NCI-H2029 (cell line): ENCODE measurements around the gene GRAMD2A.

Experiments
- DNase-seq: peaks from one replicate; lab custom pipeline; 2025; lab: John Stamatoyannopoulos, UW

The GRAMD2A gene

DNA sequence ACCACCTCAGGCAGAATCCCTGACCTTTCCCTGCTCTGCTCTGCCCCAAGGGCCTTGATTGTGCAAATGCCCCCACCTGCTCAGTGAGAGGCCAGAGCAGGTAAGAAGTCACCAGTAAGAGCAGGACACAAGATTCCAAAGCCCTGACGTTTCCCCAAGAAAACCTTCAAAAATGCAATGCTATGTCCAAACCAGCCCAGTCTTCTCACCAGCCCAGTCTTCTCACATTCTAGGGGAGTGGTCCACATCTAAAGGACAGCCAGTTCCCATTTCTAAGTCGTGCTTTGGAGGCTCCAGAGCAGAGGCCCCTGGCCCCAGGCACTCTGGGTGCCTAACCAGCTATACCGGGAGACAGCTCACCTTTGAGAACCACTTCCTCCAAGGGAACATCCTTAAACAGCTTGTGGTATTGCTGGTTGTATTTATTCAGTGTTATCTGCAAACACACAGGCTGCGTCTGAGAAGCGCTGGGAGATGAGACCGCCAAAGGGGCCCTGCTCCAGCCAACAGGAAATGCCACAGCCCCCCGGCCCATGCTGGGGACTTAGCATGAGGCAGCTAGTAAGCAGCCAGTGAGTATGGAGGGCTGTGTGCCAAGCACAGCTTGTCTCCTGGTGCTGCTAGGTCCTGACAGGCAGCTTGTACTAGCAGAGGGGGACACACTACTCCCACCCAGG, 29.3 kb downstream of the GRAMD2A start:
- DNase-seq = peak; percentile 30

DNA sequence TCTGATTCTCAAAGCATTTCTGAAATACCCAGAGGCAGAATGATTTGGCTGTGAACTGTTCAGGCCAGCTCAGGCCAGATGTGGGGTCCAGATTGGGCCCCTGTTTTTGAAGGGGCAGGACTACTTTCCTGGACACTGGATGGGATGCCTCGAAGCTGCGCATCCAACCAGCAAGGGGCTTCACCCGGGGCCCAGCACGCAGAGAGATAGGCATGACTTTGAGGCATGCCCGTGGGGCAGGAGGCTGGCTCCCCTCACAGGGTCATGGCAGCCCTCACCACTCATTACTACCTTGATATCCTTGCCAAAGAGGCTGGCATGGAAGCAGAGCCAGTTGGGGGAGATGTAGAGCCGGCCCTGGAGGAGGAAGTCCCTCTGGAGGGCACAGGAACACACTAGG, 30.1 kb downstream of the GRAMD2A start:
- no peak for DNase-seq

DNA sequence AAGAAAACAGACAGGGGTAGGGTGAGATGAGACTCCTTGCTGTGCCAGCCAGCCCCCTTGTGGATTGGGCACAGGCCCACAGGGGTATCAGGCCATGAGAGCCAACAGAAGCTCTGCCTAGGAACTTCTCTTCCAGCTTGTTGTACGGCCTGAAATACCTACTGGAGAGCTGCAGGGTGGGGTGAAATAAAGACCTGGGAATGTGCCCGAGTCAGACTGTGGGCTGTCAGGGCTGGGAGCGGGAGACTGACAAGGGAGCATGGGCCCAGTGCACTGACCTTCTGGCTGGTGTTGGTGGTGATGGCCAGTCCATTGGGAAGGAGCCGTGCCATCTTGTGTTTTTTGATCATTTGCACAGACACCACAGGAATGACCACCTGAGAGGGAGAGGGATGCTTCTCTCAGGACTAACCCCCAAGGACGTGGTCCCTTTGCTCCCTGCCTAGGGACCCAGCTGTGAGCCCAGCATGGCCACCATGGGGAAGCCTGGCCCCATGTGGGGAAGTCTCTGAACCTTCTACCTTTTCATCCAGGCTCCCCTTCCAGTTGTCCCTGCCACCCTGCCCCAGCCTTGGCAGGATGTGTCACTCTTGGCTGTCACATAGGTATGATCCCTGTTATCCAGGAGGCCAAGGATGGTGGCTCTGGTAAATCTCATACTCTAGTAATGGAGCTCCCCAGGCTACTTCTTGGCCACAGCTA, 30.7 kb downstream of the GRAMD2A start:
- no peak for DNase-seq

DNA sequence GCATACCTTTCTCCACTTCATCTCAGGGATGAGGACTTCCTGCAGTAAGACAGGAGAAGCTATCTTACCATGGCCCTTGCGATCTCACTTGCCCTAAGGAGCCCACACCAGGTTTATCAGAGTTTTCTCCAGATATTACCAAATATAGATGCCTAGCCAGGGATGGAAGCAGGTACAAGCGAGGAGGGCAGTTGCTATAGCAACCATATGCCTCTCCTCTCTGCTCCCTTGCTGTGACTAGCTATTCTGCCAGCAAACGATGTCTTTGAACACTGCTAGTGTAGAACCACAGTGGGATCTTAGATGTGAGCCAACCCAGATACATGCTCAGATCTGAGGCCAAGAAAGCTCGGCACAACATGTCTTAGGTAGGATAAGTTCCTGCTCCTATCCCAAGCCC, 33.9 kb downstream of the GRAMD2A start:
- no peak for DNase-seq

DNA sequence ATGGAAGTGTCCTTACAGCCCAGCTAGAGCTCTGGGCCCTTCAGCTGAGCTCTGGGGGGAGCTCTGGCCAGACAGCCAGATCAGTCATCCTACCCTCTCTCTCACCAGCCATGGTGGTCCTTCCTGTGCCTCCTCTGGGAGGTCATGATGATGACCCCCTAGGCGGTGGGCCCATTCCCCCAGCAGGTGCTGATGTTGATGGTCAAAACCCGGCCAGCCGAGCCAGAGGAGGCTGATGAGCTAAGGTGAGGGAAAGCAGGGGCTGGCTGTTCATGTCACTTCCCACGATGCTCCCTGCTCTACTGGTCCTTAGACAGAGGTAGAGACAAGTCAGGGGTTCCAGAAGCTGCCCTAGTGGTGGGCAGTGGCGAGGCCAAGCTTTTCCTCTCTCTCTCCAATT, 35.0 kb downstream of the GRAMD2A start:
- no peak for DNase-seq

DNA sequence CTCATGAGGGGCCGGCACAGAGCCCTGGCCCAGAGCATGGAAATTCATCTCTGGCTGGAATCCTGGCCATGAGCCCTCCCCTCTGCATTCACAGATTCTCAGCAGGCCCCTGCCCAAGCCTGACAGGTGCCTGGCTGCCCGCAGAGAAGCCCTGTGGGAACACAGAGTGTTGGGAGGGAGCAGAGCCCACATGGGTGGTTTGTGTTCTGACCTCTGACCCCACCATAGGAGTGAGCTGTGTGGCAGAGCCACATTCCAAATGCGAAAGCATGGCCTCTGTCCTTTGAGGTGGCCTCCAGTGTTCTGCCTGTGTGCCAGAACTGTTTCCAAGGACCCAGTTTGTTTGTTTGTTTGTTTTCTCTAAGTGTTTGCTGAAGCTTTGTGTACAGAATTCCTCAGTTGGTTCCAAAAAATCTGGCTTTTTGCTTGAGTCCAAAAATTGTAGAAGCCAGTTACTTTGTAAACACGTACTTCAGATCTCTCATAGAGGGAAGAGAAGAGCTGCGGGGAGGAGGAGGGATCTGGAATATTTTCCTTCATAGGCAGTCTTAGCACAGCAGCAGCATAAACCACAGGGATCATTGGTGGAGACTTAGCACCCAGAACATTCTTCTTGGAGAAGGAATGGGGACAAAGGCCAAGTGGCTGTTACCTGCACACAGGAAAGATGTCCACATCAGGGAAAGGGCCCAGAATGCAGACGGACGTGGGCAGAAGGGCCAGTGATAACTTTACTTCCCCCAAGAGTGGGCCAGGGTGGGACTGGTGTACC, 36.0 kb downstream of the GRAMD2A start:
- no peak for DNase-seq

DNA sequence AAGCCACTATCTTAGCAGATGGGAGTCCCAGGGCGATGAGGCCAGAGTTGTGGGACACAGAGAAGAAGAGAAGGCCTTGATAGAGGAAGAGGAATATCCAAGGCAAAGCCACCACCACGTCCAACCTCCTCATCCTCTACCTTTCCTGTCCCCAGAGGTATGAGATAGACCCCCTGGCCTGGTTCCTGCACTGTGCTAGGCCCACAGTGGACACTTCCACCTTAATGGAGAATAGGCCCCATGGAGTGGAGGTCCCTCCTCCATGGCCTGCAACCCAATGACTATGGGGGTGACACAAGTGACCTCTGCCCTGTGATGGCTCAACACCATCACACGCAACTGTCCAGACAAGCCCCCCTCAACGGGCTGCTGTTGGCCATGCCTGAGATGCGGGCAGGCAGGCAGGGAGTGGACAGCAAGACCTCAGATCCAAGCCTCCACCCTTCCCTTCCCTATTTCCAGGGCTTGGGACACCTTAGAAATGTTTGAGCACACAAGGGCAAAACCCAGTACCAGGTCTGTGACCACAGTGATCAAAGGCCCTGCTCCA, 36.8 kb downstream of the GRAMD2A start:
- no peak for DNase-seq

DNA sequence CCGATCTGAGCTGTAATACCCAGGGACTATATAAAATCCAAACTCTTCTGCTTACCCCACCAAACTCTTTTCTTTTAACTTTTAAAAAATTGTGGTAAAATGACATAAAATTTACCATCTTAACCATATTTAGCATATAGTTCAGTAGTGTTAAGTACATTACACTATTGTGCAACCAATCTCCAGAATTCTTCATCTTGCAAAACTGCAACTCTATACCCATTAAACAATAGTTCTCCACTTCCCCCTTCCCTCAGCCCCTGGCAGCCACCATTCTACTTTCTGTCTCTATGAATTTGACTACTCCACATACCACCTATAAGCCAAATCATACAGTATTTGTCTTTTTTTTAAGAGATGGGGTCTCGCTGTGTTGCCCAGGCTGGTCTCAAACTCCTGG, 40.7 kb downstream of the GRAMD2A start:
- DNase-seq = no peak

DNA sequence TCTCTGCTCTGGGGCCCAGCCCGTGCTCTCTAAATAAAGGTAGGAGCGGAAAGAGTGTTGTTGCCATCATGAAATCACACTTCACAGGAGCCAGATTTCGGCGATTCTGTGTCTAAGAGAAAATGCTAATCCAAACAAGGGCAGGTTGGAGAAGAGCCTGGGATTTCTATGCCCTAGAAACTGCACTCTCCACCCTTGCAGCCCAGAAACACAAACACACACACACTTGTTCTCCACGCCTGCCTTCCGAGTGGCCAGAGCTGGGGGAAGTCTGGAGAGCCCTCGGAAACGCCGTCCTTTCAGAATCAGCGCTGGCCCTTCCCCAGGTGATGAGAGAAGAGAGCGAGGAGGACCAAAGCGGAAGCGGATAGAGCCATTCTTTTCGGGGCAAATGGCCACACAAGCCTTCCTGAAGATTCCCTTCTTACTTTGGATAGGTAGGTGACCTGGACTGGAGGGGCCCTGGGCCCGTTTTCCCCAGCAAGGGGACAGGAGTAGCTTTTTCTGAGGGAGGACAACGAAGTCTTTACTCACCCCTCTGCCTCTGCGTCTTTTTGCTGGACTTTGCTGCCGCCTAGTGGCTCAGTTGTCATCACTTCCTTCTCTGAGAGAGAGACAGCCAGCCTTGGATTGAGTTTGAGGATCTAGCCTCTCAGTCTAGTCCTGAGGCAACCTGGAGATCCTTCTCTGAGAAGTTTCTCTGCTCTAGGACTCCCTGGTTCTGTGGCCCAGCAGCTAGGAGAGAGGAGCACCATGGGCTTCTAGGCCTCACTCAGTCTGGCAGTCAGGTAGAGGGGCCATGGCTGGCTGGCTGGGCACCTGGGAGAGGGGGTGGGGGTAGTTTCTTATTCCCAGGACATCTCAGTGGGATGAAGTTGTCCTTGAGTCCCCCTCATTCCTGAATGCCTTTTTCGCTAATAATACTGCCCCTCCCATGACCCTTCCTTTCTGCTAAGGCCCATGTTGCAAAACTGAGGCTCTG, 41.7 kb downstream of the GRAMD2A start:
- DNase-seq = peak; percentile 65

DNA sequence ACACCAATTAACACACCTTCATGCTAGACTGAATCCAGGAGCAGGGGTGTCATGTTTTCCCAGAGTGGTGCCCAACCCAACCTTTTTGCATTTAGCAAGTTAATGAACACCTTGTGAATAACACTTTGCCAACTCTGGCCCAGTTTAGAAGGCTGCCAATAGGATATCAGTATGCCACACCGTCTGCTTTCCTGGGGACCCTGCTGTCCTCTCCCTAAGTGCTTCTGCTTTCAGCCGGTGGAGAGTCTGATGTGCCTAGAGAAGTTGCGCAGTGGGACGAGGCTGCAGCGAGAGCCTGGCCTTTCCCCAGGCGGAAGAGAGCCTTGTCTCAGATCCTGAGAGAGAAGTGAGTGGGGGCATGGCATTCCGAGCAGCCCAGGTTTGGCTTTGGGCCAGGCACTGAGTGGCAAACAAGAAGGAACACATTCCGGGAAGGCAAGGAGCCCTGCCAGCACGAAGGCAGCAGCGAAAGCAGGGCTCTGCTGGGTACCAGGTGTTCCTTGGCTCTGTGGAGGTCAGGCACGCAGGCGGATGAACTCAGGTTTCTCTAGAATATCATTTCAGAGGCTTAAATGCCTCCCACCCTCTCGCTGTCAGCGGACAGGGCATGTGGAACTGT, 42.5 kb downstream of the GRAMD2A start:
- DNase-seq = peak; percentile 70

DNA sequence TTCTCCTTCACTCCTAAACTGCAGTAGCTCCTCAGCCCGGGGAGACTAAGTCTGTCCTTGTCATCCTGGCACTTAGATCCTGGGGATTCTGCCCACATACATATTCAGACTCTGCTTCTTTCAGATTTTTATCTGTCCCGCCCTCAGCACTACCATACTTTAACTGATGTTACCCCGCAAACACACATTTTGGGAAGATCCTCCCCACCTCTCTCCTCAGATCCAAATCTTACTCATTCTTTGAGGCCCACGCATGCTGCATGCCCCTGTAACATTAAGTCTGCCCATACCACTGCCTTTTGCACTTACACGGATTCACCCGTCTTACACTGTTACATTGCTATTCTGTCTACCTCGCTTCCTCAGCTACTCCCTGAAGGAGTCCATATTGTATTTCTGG, 43.3 kb downstream of the GRAMD2A start:
- no peak for DNase-seq

DNA sequence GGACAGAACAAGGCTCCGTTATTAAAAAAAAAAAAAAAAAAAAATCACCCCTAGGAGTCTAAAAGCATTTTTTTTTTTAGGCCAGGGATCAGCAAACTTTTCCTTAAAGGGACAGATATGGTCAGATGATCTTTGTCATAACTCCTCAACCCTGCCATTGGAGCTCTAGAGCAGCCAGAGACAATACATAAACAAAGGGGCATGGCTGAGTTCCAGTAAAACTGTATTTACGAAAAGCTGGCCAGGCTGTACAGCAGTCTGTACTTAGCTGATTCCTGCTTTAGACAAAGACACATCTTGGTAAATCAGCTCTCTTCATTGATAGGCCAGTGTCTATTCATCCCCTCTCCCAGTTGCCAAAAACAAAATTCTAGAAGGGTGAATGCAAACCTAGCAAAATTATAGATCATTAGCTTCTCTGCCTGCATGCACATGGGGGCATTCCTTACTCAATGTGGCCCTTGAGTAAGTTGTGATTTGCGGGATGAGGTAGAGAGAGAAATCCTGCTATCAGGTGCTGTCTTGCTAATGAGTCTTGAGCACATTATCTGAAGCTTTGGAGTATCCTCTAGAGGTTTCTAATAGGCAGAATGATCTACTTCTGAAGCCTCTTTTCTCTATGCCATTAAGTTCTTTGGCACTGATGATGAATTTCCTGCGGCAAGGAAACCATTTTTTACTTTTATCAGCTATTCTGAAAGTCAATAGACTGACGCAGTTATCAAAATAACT, 44.2 kb downstream of the GRAMD2A start:
- DNase-seq = no peak

DNA sequence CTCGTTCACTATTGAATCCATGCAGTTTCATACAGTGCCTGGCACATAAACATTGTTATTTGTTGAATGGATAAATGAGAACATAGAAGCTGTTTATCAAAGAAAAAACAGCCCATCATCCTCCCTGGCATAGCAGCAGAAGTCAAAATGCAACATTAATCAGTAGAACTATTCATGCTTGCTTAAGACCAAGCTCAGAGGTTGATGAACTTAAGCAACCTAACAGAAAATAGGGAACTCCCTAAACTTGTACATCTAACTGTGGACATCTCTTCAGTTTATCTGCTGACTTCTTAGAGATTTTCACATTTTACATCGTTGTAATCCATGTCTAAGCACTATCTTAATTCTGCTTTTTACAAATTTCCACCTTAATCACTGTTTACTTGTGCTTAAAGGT, 50.2 kb downstream of the GRAMD2A start:
- no peak for DNase-seq

DNA sequence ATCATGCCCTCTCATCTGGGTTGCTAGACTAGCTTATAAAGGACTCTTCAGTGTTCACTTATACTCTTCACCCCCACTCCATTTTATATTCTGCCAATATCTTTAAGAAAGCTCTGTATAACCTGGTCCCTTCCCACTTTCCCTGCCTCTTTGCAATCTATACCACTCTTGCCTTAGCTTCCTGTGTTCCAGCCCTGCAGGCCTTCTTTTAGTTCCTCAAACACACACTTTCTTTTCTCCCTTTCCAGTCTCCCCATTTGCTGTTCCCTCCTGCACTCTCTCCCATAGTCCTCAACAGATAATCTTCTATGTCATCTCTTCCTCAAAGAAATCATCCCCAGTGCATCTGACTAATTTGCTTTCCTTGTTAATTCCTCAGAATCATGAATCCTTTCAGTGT, 50.7 kb downstream of the GRAMD2A start:
- no peak for DNase-seq

DNA sequence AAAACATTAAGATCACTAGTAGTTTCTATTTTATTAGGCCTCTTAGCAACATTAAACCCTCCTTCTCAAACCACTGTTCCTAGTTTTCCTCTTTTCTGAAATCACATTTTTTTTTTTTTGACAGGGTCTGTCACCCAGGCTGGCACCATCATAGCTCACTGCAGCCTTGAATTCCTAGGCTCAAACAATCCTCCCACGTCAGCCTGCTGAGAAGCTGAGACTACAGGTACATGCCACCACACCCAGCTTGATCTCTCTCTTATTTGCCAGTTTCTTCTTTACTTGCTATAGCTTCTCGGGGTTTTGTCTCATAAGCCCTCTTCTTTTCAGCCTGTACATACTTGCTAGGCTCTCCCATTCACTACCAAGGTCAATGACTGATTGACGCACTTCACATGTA, 51.4 kb downstream of the GRAMD2A start:
- no peak for DNase-seq

DNA sequence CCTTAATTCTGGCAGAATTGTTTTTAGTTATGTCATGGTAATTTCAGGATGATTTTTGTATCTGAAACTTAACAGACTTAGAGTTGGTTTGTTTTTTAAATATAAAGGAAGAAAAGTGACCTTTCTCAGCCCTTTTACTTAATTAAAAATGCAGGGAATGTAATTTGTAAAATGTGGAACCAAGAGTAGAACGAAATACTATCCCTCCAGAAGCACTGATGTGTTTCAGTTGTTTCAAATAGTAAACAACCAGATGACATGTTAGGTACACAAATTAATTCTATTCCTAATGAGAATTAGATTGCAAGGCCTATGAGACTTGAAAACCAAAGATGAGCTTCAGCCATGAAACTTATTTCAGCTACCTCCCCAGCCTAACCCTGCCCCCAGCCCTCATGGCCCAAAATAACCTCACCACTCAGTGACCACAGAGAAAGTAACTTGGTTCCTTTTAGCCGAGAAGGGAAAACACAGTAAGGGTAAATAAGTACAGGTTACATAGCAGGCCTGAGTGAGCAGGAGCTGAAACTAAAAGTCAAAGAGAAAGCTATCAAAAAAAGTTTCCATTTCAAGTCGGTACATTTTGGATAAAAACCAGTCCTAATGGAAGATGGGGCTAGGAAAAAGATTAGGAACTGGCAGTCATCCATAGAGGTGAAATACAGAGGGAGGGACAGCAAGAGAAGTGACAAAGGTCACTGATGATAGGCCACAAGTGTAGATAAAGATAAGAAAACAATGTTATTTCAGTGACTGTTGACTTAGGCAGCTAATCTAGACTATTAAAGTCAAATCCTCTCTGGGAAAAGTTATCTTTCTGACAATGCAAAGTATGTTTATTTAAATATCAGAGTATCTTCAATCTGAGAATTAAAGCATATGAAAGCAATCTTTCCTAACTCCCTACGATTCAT, 56.2 kb downstream of the GRAMD2A start:
- DNase-seq = no peak

DNA sequence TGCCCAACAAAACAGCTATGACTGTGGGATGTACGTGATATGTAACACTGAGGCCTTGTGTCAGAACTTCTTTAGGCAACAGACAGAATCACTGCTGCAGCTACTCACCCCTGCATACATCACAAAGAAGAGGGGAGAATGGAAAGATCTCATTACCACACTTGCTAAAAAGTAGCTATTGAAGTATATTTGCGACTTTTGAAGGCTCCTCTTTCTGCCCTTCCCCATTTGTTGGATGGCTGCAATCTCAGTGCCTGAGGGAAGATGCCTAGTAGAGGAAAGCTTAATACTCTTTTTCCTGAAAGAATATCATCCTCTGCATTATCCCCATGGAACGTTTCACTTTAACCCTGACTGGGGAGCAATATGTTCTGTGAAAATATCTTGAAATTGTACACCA, 57.5 kb downstream of the GRAMD2A start:
- DNase-seq = no peak

DNA sequence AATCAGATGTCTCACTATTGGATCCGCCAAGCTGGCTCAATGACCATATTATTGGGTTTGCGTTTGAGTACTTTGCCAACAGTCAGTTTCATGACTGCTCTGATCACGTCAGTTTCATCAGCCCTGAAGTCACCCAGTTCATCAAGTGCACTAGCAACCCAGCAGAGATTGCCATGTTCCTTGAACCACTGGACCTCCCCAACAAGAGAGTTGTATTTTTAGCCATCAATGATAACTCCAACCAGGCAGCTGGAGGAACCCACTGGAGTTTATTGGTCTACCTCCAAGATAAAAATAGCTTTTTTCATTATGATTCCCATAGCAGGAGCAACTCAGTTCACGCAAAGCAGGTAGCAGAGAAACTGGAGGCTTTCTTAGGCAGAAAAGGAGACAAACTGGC, 57.9 kb downstream of the GRAMD2A start:
- DNase-seq = no peak
